HuH-7 (cell line): ENCODE data around the gene PMIS2.

Source experiments
- DNase-seq: peaks from one replicate; pipeline ENCODE4 v3.0.0; 2011; ENCODE audit warnings: low spot score

Gene PMIS2

DNA sequence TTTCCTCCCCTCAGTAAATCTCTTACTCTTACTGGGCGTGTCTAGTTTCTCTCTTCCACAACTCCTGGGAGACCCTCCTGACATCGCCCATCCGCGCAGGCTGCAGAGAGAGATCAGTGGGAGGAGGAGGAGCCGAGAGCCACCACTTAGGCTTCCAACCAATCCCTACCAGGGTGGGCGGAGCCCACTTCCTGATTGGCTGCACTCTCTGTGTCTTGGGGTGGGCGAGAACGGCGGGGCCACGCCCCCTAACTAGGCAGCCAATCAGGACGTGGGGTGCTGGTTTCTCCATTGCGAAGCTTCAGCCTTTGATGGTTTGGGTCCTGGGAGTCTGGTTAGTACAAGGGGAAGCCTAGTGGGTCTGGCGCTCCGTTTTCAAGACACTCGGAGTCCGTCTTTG, at the start of gene PMIS2:
Gene PMIS2, plus strand, starts transcription at position 326 of the 400 bp plus-strand sequence. CDS start 87 bp downstream, outside the sequence.
- no peak for DNase-seq

DNA sequence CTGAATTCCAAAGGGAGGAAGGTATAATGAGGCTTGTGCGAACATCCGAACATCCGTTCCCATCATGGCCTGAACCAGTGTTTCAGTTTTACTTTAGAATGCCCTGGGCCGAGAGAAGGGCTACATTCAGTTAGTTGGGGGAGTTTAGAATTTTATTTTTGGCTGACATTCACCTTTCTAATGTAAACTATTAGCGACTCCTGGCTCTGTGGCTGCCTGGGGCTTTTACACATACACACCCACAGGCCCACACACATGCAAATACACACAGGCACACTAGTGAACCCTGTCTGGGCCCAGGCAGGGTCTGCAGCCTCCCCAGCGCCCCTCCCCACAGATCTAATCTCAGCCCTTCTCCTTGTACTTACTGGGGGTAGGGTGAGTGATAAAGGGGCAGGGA, 46.7 kb upstream of the PMIS2 start:
- DNase-seq, result no peak

DNA sequence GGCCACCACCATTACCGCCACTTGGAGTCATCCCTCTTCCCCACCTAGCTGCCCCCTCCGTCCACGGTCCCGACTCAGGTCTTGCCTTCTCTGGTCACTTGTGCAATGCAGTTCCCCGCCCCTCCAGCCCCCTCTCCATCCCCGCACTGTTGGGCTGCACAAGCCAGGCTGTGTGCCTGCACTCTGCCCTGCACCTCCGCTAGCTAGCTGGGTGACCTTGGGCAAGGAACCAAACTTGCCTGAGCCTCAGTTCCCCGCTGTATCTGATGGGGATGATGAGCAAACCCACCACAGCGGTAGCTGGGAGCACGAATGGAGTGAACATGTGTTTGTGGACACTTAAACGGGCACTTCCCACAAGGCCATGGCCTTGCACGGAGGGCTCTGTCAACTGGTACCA, 46.1 kb upstream of the PMIS2 start:
- no peak for DNase-seq

DNA sequence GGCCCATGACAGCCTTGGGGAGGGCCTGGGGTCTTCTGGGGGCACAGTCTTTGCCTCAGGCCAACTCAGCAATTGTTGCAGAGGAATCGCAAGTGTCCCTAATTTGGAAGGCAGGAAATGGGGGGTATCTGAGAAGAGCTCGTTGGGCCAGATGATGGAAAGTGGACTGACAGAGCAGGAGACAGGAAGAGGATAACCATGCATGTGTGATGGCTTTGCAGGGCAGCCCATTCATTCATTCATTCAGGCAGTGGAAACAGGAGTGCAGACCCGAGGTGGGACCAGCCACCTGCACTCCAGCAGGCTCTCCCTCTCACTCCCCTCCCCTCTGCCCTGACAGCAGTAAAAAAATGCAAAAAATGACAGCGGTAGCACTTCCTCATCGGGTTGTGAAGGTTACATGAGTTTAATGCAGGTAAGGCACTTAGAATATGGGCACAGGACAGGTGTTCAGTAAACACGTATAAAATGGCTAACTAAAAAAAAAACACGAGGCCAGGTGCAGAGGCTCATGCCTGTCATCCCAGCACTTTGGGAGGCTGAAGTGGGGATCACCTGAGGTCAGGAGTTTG, 45.5 kb upstream of the PMIS2 start:
- DNase-seq, result no peak

DNA sequence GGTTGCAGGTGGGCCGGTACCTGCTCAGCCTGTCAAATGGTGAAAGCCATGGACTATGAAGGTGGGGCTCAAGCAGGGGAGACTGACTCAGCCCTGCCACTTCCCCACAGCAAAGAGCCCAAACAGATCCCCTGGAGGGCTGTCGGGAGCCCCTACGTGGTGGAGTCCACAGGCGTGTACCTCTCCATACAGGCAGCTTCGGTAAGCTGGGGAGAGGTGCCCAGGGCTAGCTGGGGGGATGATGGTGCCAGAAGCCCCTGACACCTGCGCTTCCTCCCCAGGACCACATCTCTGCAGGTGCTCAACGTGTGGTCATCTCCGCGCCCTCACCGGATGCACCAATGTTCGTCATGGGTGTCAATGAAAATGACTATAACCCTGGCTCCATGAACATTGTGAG, 43.8 kb upstream of the PMIS2 start:
- DNase-seq, result no peak

DNA sequence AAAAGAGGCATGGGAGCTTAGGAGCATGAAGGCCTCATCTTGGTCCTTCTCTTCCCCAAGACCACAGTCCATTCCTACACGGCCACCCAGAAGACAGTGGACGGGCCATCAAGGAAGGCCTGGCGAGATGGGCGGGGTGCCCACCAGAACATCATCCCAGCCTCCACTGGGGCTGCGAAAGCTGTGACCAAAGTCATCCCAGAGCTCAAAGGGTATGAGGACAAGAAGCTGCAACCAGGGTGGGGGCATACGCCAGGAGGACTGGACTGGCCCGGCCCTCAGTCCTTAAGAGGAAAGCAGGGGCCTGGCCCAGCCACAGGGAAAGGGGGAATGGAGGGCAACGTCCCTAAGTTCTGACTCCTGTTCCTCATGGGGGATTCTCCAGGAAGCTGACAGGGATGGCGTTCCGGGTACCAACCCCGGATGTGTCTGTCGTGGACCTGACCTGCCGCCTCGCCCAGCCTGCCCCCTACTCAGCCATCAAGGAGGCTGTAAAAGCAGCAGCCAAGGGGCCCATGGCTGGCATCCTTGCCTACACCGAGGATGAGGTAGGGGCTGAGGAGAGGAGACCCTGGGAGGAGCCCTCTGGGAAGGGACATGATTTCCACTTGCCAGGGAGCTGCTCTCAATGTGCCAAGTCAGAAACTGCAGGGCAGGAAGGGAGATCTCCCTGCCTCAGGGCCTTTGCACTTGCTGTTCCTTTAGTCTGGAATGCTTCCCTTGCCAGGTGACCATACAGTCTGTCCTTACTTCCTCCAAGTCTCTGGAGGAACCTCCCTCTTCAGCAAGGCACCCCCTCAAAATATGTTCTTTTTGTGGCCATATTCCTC, 42.5 kb upstream of the PMIS2 start:
- DNase-seq, result no peak

DNA sequence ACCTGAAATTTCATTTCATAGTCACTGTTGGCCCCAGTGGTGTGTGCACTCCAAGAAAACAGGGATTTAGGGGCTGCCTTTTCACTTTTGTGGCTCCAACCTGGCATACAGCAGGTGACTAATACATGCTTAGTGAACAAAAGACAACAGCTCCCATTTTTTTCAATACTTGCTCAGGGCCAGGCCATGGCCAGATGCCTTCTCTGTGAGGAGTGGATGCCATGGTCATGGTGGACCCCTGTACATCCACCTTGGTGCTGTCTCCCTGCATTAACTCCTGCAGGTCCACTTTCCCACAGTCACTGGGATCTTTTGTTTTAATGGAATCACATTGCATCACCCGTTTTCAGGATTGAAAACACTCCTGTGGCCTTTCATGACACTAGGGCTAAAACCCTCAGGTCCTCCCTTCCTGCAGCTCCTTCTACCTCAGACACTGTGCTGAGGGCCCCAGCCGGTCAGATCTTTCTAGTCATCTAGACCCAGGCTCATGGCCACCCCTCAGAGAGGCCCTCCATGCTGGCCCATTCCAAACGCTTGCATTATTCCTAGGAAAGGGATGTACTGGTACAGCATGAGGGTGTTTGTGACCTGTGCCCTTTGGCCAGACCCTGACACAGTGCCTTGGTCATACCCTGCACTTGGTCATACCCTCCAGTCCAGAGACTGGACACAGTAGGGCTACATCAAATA, 41.7 kb upstream of the PMIS2 start:
- no peak for DNase-seq

DNA sequence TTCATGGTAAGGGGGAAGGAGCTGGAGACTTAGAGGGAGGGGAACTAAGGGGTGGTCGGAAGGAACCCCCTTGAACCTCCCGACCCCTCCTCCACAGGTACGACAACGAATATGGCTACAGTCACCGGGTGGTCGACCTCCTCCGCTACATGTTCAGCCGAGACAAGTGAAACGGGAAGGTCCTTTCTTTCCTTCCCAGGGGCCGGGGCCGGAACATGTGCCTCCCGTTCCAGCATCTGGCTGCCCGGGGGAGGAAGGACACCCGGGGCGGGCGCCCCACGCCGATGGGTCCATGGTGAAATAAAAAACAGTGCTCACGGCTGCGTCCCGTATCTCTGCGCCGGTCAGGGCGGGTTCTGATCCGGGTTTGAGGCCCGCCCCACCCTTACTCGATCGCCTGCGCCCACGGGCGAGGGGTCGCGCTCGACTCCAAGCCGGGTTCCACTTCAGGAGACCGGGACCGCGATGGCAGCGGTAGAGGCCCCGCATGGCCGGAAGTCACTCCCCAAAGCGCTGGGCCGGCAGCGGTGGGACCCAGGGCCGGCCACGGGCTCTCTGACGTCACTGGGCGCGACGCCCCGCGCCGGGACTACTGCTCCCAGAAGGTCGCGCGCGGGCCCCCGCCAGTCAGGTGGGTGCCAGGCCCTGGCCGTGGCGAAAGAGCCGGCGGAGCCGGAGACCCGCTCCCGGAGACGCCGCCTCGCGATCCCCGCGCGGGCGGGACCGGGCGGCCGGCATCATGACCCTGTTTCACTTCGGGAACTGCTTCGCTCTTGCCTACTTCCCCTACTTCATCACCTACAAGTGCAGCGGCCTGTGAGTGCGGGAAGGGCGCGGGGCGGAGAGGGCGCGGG, 40.7 kb upstream of the PMIS2 start, which contains the start of gene TMEM147:
Gene TMEM147, plus strand, starts transcription at position 626 of the 854 bp plus-strand sequence. Its CDS starts 114 bp downstream, at position 740.
- peak; percentile 100 for DNase-seq

DNA sequence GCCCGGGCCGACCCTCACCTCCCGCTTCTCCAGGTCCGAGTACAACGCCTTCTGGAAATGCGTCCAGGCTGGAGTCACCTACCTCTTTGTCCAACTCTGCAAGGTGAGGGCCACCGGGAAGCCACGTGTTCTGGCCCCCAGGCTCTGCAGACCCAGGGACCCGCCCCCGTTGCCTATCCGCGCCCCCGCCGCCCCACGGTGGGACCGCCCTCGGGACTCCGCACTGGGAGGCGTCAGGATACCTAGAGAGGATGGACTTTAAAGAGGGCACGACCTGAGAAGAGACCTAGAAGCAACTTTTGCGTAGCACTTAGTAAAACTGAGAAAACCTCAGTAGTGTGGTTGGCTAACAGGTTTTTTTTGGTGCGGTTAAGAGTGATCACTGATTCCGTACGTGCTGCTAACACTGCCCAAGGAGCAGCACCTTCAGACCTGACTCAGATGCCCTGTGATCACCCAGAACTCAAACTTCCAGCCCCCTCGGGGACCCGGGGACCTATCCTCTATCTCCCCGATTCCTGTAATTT, 40.1 kb upstream of the PMIS2 start:
- peak; percentile 68 for DNase-seq

DNA sequence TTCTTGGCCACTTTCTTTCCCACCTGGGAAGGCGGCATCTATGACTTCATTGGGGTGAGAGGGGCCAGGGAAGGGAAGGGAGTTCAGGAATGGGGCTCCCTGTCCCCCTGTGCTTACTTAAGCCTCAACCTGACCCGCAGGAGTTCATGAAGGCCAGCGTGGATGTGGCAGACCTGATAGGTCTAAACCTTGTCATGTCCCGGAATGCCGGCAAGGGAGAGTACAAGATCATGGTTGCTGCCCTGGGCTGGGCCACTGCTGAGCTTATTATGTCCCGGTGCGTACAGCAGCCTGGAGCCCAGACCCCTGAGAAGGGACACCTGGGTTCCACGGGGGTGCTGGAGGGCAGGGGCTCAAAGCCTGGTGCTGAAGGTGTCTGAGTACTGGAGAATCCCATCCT, 39.4 kb upstream of the PMIS2 start:
- DNase-seq, result no peak

DNA sequence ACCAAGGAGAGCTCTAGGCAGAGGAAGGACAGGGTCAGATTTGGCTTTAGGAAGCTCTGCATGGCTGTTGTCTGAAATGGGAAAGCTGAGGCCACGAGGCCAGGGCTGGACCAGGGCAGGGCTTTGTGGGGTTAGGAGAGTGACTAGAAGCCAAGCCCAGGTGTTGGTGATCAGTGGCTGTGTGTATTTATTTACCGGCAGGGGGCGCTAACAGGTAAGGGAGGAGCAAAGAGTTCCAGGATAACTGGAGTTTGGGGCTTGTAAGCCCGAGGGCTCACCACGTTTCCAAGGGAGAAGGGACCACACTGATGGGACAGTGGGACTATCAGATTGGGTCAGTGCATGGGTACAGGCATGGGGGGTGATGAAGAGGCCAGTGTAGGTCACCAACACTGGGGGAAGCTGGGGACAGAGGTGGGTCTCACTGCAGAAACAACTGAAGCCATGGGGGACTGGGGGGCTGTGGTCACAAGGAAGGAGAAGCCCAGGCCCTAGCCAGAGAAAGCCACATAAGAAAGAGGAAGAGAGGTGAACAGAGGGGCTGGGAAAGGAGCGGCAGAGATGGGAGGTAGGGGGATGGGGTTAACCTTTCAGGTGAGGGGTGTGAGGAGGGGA, 36.7 kb upstream of the PMIS2 start:
- DNase-seq, result peak; percentile 96

DNA sequence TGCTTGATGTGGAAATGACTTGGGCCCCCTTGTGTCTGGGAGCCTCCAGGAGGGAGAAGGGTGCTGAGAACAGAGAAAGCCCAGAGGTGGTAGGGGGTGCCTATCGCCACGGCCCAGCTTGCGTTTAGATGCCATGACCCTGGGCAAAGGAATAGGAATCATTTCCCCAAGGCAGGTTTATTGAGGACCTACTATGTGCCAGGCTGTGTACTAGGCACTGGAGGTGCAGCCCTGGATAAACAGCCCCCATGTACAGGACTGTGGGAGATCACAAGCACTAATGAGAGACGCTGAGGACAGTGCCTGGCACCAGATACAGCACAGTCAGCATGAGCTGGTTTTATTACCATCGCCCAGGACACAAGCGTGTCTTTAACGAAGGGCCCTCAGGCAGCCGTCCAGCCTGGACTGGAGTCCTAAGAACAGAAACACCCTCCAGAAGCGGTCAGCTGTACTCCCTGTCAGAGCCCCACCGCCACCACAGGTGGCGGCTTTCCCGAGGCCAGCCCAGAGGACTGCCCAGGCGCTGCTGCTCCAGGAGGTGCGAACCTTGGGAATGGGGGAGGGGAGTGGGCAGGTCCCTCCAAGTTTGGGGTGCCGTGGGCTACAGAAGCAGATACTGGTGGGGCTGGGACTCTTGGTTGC, 36.0 kb upstream of the PMIS2 start:
- no peak for DNase-seq

DNA sequence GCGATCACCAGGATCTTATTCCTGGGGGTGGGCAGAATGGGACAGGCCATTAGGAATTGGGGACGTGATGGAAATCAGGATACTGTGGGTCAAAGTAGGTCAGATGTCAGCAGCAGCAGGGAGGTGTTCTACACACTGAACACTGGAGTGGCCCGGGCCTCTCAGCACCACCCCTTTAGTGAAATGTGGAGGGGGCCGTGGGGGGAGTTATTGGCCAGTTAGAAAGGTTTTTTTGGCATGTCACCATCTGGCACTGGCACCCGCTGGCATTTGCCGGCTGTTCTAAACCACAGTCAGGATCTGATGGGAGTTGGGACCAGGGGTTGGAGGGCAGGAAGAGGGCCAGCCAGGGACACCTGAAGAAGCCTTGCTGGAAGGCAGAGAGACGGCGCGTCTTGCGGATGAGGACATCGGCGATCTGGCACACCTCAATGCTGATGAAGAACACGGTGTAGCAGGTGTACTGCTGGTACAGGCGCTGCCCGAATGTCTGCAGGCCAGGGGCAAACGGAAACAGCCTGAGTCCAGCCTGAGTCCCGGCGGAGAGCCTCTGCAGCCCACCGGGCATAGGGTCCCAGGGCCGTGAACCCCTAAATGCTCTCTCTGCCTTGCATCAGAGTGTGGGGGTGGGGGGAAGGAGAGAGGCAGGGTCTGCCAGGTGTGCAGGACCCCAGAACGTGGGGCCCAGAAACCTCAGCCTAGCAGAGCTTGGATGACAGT, 34.7 kb upstream of the PMIS2 start:
- DNase-seq, result no peak

DNA sequence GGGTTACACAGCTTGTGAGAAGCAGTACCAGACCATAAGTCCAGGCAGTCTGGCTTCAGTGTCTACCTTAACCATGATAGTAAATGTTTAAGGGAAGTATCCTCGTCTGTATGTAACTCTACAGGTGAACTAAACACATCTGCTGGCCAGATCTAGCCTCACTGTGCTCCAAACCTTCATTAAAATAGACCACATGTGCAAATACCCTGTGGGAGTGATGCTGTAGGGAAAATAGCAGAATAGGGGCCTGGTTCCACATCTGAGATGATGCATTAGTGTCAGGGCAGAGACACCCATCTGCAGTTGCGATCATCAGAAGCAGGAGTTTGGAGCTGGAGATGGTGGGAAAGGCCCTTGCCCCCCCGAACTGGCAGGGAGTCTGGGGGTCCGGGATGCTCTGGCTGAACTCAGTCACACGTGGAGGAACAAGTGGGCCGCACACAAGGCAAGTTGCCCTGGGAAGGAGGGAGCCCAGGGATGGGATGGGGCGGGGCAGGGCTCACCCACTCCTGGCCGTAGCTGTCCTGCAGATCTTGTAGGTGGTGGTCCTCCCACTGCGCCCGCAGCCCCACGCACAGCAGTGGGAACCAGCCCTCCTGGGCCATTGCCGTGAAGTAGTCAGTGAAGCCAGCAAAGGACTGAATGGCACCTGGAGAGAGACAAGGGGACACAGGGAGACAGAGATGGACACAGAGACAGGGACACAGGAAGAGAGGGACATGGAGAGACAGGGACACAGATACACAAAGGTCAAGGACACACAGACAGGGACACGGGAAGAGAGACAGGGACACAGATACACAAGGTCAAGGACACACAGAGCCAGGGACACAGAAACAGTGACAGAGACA, 33.2 kb upstream of the PMIS2 start:
- DNase-seq, result no peak

DNA sequence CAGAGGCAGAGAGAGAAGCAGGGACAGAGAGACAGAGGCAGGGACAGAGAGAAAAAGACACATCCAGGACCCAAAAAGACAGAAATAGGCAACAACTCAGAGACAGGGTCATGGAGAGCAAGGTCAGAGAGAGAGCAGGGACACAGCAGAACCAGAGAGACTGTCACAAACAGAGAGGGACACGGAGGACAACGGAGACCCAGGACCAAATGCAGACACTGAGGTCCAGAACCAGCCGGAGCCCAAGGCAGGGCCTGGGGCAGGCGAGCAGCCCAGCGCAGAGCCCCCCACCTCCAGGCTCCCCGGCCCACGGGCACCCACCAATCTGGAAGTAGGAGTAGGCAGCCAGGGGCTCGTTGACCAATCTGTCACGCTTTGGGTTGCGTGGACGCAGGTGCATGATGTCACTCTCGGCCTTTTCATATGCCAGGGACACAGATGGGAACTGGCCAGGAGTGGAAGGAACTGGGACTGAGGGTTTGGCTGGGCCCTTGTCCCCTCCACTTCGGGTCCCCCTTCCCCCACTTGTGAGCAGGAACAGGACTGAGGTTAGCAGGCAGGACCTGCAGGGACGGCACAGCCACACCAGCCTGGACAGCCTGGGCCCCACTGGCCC, 32.5 kb upstream of the PMIS2 start:
- DNase-seq, result no peak

DNA sequence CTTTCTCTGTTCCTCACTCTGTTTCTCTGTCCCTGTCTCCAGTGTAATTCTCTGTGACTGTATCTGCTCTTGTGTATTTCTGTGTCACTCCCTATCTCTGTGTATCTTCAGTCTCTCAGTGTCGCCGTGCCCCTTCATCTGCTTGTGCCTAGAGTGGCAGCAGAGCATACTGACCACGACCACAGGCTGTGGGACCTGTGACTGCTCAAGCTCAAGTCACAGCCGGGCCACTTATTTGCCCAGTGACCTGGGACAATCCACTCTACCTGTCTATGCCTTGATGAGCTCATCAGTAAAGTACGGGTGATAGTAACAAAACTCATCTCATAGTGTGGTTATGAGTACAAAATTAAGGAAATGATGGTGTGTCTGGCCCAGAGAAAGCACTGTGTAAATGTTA, 31.9 kb upstream of the PMIS2 start:
- DNase-seq, result no peak

DNA sequence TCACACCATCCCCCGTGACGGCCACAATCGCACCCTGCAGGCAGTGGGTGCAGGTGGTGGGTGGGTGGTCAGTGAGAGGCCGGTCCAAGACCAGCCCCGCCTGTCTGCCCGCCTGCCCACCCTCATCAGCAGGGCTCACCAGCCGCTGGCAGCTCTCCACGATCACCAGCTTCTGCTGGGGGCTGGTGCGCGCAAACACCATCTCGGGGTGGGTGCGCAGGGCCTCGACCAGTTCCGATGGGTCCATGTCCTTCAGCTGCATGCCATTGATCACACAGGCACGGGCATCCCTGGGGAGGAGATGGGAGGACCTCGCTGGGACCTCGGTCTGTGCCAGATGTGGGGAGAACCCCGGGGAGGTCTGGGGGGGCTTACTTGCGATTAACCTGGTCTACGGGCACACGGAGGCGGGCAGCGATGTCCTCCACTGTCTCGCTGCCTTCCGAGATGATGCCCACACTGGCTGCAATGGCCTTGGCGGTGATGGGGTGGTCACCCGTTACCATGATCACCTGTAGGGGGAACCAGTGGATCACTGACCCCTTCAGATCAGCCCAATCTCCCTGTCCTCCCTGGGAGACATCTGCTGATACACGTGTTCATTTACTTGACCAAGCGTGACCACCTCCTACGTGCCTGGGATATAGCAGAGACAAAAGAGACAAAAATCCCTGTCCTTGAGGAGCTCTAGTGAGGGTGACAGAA, 30.5 kb upstream of the PMIS2 start:
- DNase-seq, result peak; percentile 90

DNA sequence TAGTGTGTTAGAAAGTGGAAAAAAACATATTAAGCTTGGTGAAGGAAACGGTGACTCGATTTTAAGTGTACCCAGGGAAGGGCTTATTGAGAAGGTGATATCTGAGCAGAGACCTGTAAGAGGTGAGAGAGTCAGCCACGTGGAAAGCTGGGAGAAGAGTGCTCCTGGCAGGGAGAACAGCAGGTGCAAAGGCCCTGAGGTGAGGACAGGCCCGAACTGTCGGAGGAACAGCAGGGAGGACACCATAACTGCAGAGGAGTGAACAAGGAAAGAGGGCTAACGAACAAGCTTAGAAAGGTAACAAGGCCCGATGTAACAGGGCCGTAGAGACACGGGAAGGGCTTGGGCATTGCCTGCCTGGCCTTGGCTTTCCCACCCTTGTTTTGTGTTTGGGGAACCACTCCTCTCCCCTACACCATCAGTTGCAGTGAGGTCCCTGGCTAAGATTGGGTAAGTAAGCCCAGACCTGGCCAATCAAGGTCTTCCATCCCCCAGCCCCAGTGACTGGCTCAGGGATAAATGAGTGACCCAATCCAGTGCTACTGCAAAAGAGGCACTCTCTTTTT, 29.9 kb upstream of the PMIS2 start:
- no peak for DNase-seq
